H9 (cell line): ENCODE results near the gene TAS2R40. TPM values are rescaled to one million over a fixed set of nuclear protein-coding genes. Genes with fewer than 3 reads are reported as not detected.

ENCODE experiments used
- DNase-seq: peaks from one replicate; pipeline ENCODE4 v3.0.0-alpha.2; 2017
- H2AFZ ChIP-seq: one replicate; pipeline ENCODE4 v1.6.1; 2013; ENCODE audit warnings: mild to moderate bottlenecking, low read length, control low read depth, moderate library complexity
- H2AK5ac ChIP-seq: 2 replicates; pipeline ENCODE4 v1.6.1; 2013; ENCODE audit warnings: low read length, control low read depth, mixed read lengths; ENCODE audit not compliant: insufficient read length
- H2BK120ac ChIP-seq: one replicate; pipeline ENCODE4 v1.6.1; 2013; ENCODE audit warnings: low read depth, mild to moderate bottlenecking, low read length, control low read depth, inconsistent platforms; ENCODE audit not compliant: poor library complexity, severe bottlenecking
- H2BK12ac ChIP-seq: 2 replicates; pipeline ENCODE4 v1.6.1; 2013; ENCODE audit warnings: low read length, control low read depth, mixed read lengths, low read depth; ENCODE audit not compliant: insufficient read length
- H2BK15ac ChIP-seq: 2 replicates; pipeline ENCODE4 v1.6.1; 2013; ENCODE audit warnings: low read depth, low read length, control low read depth
- H2BK20ac ChIP-seq: one replicate; pipeline ENCODE4 v1.6.1; 2013; ENCODE audit warnings: low read depth, mild to moderate bottlenecking, low read length, control low read depth, inconsistent platforms; ENCODE audit not compliant: poor library complexity, severe bottlenecking
- H2BK5ac ChIP-seq: 2 replicates; pipeline ENCODE4 v1.6.1; 2013; ENCODE audit warnings: low read length, control low read depth, mixed read lengths; ENCODE audit not compliant: insufficient read length
- H3K14ac ChIP-seq: 2 replicates; pipeline ENCODE4 v1.6.1; 2013; ENCODE audit warnings: low read length, control low read depth; ENCODE audit not compliant: insufficient read depth
- H3K18ac ChIP-seq: 2 replicates; pipeline ENCODE4 v1.6.1; 2013; ENCODE audit warnings: low read depth, mild to moderate bottlenecking, mixed read lengths, low read length, control low read depth; ENCODE audit not compliant: insufficient read length
- H3K23ac ChIP-seq: 2 replicates; pipeline ENCODE4 v1.6.1; 2013; ENCODE audit warnings: low read length, control low read depth, mixed read lengths, low read depth; ENCODE audit not compliant: insufficient read length
- H3K23me2 ChIP-seq: 2 replicates; pipeline ENCODE4 v1.6.1; 2013; ENCODE audit warnings: low read depth, mild to moderate bottlenecking, mixed read lengths, low read length, control low read depth; ENCODE audit not compliant: insufficient read length, poor library complexity, severe bottlenecking
- H3K27ac ChIP-seq: 2 replicates; pipeline ENCODE4 v1.5.1; 2013; ENCODE audit warnings: low read length, control low read depth, mixed read lengths, low read depth; ENCODE audit not compliant: insufficient read length
- H3K27me3 ChIP-seq: 2 replicates; pipeline ENCODE4 v1.6.1; 2013; ENCODE audit warnings: low read length, control low read depth, inconsistent platforms; ENCODE audit not compliant: insufficient read depth
- H3K4ac ChIP-seq: 2 replicates; pipeline ENCODE4 v1.6.1; 2013; ENCODE audit warnings: low read depth, mild to moderate bottlenecking, control low read depth, inconsistent platforms, low read length, moderate library complexity
- H3K4me1 ChIP-seq: 2 replicates; pipeline ENCODE4 v1.6.1; 2013; ENCODE audit warnings: low read length, control low read depth, inconsistent platforms; ENCODE audit not compliant: insufficient read depth
- H3K4me2 ChIP-seq: 2 replicates; pipeline ENCODE4 v1.6.1; 2013; ENCODE audit warnings: low read length, control low read depth, mixed read lengths; ENCODE audit not compliant: insufficient read length, insufficient read depth
- H3K56ac ChIP-seq: 2 replicates; pipeline ENCODE4 v1.6.1; 2013; ENCODE audit warnings: low read depth, mild to moderate bottlenecking, mixed read lengths, low read length, control low read depth; ENCODE audit not compliant: insufficient read length
- H3K79me1 ChIP-seq: 2 replicates; pipeline ENCODE4 v1.6.1; 2013; ENCODE audit warnings: low read depth, mild to moderate bottlenecking, moderate library complexity, low read length, control low read depth, inconsistent platforms; ENCODE audit not compliant: insufficient read depth, poor library complexity, severe bottlenecking
- H3K79me2 ChIP-seq: 2 replicates; pipeline ENCODE4 v1.6.1; 2013; ENCODE audit warnings: low read length, control low read depth, inconsistent platforms; ENCODE audit not compliant: insufficient read depth
- H3K9ac ChIP-seq: 2 replicates; pipeline ENCODE4 v1.6.1; 2013; ENCODE audit warnings: low read length, control low read depth, mixed read lengths; ENCODE audit not compliant: insufficient read length; ENCODE audit errors: extremely low read depth
- H3K9me3 ChIP-seq: one replicate; pipeline ENCODE4 v1.6.1; 2013; ENCODE audit warnings: low read depth, low read length, inconsistent platforms; ENCODE audit not compliant: control insufficient read depth
- H3T11ph ChIP-seq: one replicate; pipeline ENCODE4 v1.6.1; 2013; ENCODE audit warnings: mild to moderate bottlenecking, low read length, control low read depth, inconsistent platforms
- H4K20me1 ChIP-seq: one replicate; pipeline ENCODE4 v1.6.1; 2013; ENCODE audit not compliant: control insufficient read depth, insufficient read length, insufficient read depth
- H4K5ac ChIP-seq: 2 replicates; pipeline ENCODE4 v1.6.1; 2013; ENCODE audit warnings: low read depth, mild to moderate bottlenecking, mixed read lengths, low read length, control low read depth; ENCODE audit not compliant: insufficient read length
- H4K8ac ChIP-seq: replicated peaks from 2 replicates; pipeline ENCODE4 v1.6.1; 2013; ENCODE audit warnings: low read length, control low read depth, mixed read lengths, low read depth; ENCODE audit not compliant: insufficient read length
- H4K91ac ChIP-seq: 2 replicates; pipeline ENCODE4 v1.6.1; 2013; ENCODE audit warnings: low read depth, mild to moderate bottlenecking, moderate library complexity, mixed read lengths, low read length, control low read depth; ENCODE audit not compliant: insufficient read length
- H3K27ac Mint-ChIP-seq, 3 experiments: 2 replicates in 2 of 3; 3 replicates in 1 of 3; pipeline ENCODE4 v1.8.0; 2020 to 2021; ENCODE audit warnings: mixed read lengths in 3 of 3, mild to moderate bottlenecking in 1 of 3, moderate library complexity in 1 of 3
- H3K27me3 Mint-ChIP-seq: 2 replicates; pipeline ENCODE4 v1.8.0; 2021; ENCODE audit warnings: low read depth, mild to moderate bottlenecking, moderate library complexity, mixed read lengths
- H3K36me3 Mint-ChIP-seq, 3 experiments: 2 replicates in 2 of 3; 3 replicates in 1 of 3; pipeline ENCODE4 v1.8.0; 2020 to 2021; ENCODE audit warnings: low read depth in 3 of 3, mixed read lengths in 3 of 3; ENCODE audit not compliant: insufficient read depth in 1 of 3
- H3K4me1 Mint-ChIP-seq, 2 experiments: 2 replicates each; pipeline ENCODE4 v1.8.0; 2020; ENCODE audit warnings: mixed read lengths in 2 of 2
- H3K4me3 Mint-ChIP-seq, 2 experiments: 2 replicates in 1 of 2; 3 replicates in 1 of 2; pipeline ENCODE4 v1.8.0; 2020 to 2021; ENCODE audit warnings: mild to moderate bottlenecking in 2 of 2, mixed read lengths in 2 of 2, moderate library complexity in 1 of 2
- H3K9me3 Mint-ChIP-seq, 2 experiments: 2 replicates in 1 of 2; 3 replicates in 1 of 2; pipeline ENCODE4 v1.8.0; 2020; ENCODE audit warnings: mild to moderate bottlenecking in 2 of 2, mixed read lengths in 2 of 2, moderate library complexity in 1 of 2
- CTCF ChIP-seq: fragments of 200-600 bp; sonication (generic); conservative IDR thresholded peaks from 3 replicates; pipeline ENCODE4 v1.8.0; 2021; ENCODE audit warnings: antibody characterized with exemption, mild to moderate bottlenecking
- WGBS: extraction: QIAGEN DNeasy Blood & Tissue Kit; methylation state at CpG from one replicate; pipeline ENCODE4 v1.1.7; 2013; ENCODE audit warnings: missing lambda C conversion rate, low lambda C conversion rate, mixed read lengths; ENCODE audit not compliant: insufficient read length; ENCODE audit errors: extremely low coverage; 5-methylcytosine and 5-hydroxymethylcytosine counted together
- total RNA-seq: library from RNA; stranded (reverse); gene quantifications from 2 replicates; pipeline ENCODE4 v1.2.1, GENCODE V29; 2021

TAS2R40 gene
- total RNA-seq, 1 experiment from 2014 or later = not detected

GRCh38 chr7:143227806-143228205 is 6.0 kb downstream of the TAS2R40 start:
- no peak overlapping the region for H2BK5ac ChIP-seq
- no peaks in the 10 kb centered on the region for H3K79me1 ChIP-seq
- H3K4me2 ChIP-seq = no peak overlapping the region
- Mint-ChIP-seq H3K27ac (no peak overlapping the region), H3K27me3 (peaks cover 2% of the 10 kb centered on the region; the same call in 1 of the 2 replicates), H3K9me3 (no peaks in the 10 kb centered on the region), H3K4me3 (no peak overlapping the region), H3K4me1 (peaks cover 3 to 7% of the 10 kb centered on the region in 2 experiments; a peak in 2 of 4 replicates), H3K36me3 (no peaks in the 10 kb centered on the region)
- no peak overlapping the region for H3K23ac ChIP-seq
- H3K56ac ChIP-seq = no peak overlapping the region
- H2BK120ac ChIP-seq = no peak overlapping the region
- H4K8ac ChIP-seq = no peak overlapping the region
- H3K9ac ChIP-seq = no peak overlapping the region
- H2AFZ ChIP-seq = no peak overlapping the region
- H3K4ac ChIP-seq = no peak overlapping the region
- H2AK5ac ChIP-seq = no peak overlapping the region
- no peak overlapping the region for H3K18ac ChIP-seq
- no peak overlapping the region for H4K5ac ChIP-seq
- H2BK20ac ChIP-seq = no peak overlapping the region
- H3K79me2 ChIP-seq = no peaks in the 10 kb centered on the region
- H3K14ac ChIP-seq = no peak overlapping the region
- no peak overlapping the region for H3K27ac ChIP-seq
- H4K20me1 ChIP-seq = no peaks in the 10 kb centered on the region
- WGBS = no CpG with 5 or more reads among the region's 1 CpG
- no peak for DNase-seq
- no peak overlapping the region for H3T11ph ChIP-seq
- no peaks in the 10 kb centered on the region for H3K9me3 ChIP-seq
- peaks cover 5% of the 10 kb centered on the region for H3K4me1 ChIP-seq
- no peak overlapping the region for H4K91ac ChIP-seq
- H2BK12ac ChIP-seq = no peak overlapping the region
- no peak for TF ChIP-seq CTCF
- no peaks in the 10 kb centered on the region for H3K27me3 ChIP-seq
- H2BK15ac ChIP-seq = no peak overlapping the region
- no peaks in the 10 kb centered on the region for H3K23me2 ChIP-seq
